HG02938 (cell line): Measurements from ENCODE around the gene PSME1.

Experiments used
- ATAC-seq: cut with Tn5 transposase; IDR thresholded peaks from one replicate; pipeline ENCODE4 v1.9.1; 2021; ENCODE audit warnings: mild to moderate bottlenecking, moderate library complexity; ENCODE audit not compliant: unreplicated experiment

Gene PSME1

DNA sequence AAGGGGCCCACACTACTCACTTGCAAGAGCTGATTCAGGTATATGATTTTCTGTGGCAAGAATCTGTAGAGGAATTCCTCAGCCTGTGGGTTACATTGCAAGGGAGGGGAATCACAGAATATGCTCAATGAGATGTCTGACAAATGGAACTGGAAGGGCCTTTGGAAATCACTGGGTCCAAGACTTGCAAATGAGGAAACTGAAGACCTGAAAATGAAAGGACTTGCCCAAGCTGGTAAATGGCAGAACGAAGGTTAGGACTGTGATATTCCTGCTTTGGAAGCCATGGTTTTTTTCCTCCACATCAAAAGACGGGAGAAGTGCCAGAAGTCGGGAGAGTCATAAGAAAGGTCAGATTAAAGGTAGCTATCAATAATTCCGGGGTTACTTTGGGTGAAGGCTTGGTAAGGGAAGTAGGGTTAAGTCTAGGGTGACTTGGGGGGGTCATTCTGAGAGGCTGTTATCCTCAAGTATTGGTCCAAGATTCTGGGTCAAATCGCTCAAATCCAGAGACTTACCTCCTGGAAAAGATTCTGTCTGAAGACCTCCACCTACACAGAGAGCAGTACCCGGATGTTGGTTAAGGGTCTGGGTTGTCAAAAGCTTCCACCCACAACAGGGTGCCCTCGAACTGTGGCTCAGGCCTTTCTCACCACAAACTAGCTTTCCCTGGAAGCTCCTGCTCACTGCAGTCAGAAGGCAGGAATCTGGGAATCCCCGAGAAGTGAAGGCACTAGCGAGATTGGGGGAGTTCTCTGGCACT, 9.9 kb downstream of the PSME1 start:
- no peak for ATAC-seq

DNA sequence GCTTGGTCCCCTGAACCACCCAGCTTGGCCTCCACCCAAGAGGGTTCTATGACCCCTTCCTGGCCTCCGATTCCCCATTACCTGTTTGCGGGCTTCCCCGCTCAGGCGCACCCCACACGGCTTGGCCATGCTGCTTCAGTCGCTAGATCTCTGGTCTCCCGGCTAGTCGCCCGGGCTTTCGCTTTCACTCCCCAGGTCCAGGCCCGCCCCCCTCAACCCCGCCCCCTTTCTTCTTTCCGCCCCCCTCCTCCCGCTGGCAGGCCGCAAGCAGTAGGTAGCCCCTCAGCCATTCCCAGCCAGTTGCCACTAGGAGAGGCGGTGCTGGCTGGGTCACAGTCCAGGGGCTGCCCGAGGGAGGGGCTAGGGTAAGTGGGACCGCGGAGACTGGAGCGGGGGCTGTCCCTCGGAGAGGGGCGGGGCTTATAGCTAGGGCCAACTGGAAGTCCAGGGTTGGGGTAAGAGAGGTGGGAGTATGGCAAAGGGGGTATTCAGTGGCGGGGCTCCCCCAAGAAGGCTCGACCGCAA, 10.5 kb downstream of the PSME1 start, which contains the start of gene PSME2:
Gene PSME2, minus strand, starts transcription at position 158 of the 525 bp plus-strand sequence. Its CDS starts 29 bp downstream, at position 129.
- ATAC-seq = peak; percentile 53

DNA sequence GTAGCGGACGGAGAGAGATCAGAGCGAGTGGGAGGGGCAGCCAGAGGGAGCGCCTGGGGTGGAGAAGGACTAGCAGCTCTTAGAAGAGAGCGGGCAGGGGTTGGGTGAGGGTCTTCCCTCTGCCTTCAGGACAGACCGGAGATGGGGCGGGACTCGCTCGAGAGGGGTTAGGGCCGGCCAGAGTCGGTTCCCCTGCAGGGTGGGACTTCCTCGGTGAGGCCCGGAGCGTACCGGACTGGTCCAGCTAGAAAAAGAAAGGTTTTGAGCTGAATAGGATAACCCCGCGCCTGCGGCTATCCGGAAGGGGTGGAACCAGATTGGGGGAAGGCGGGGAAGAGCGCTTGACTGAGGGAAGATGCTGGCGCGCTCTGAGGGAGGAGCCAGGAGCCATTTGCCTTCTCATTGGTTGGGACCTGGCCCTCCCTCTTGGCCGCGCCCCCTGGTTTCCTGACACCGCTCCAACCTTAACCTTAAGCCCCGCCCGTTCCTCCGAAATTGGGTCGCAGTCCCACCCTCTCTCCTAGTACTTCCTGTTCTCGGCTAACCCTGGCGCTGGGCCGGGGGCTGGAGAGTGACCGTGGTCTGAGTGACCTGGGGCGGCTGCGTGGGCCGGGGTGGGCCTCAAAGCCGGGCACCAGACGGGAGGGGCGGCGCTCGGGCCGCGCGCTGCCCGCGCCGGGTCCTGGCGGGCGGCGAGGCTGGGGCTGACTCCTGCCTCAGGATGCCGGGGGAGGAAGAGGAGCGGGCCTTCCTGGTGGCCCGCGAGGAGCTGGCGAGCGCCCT, 11.2 kb downstream of the PSME1 start, which contains the start of gene RNF31:
Gene RNF31, plus strand, starts transcription at position 521 of the 783 bp plus-strand sequence. Its CDS starts 201 bp downstream, at position 722.
- ATAC-seq = peak; percentile 85

- ATAC-seq = no peak
These were observed 11.9 kb downstream of the PSME1 start for GRCh38 chr14:24147761-24148428.

- no peak for ATAC-seq
These were observed 13.4 kb downstream of the PSME1 start for GRCh38 chr14:24149302-24149969.

DNA sequence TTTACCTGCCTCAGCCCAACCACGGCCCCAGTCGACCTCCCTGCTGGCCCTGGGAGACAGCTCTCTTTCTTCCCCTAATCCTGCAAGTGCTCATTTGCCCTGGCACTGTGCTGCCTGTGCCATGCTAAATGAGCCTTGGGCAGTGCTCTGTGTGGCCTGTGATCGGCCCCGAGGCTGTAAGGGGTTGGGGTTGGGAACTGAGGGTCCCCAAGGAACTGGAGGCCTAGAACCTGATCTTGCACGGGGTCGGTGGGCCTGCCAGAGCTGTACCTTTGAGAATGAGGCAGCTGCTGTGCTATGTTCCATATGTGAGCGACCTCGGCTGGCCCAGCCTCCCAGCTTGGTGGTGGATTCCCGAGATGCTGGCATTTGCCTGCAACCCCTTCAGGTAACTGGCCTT, 14.1 kb downstream of the PSME1 start:
- no peak for ATAC-seq

DNA sequence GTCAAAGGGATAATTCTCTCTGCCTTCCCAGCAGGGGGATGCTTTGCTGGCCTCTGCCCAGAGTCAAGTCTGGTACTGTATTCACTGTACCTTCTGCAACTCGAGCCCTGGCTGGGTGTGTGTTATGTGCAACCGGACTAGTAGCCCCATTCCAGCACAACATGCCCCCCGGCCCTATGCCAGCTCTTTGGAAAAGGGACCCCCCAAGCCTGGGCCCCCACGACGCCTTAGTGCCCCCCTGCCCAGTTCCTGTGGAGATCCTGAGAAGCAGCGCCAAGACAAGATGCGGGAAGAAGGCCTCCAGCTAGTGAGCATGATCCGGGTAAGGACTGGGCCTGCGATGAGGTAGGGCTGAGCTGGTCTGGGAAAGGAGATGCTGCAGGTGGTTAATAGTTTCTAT, 14.6 kb downstream of the PSME1 start:
- ATAC-seq = no peak

GRCh38 chr14:24150993-24151392, 15.0 kb downstream of the PSME1 start:
- ATAC-seq = no peak

DNA sequence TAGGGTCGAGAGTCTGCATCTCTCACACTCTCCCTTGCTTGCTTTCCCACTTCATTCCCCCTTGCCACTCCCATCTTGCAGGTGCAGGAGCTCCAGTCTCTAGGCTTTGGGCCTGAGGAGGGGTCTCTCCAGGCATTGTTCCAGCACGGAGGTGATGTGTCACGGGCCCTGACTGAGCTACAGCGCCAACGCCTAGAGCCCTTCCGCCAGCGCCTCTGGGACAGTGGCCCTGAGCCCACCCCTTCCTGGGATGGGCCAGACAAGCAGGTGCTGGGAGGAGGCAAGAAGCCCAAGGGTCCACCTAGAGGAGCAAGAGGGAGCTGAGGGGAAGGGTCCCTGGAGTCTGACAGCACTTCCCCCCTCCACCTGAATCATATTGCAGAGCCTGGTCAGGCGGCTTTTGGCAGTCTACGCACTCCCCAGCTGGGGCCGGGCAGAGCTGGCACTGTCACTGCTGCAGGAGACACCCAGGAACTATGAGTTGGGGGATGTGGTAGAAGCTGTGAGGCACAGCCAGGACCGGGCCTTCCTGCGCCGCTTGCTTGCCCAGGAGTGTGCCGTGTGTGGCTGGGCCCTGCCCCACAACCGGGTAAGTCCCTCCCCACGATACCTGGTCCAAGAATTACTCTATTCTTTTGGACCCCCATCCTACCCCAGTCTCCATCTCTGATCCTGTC, 15.5 kb downstream of the PSME1 start:
- ATAC-seq = no peak

DNA sequence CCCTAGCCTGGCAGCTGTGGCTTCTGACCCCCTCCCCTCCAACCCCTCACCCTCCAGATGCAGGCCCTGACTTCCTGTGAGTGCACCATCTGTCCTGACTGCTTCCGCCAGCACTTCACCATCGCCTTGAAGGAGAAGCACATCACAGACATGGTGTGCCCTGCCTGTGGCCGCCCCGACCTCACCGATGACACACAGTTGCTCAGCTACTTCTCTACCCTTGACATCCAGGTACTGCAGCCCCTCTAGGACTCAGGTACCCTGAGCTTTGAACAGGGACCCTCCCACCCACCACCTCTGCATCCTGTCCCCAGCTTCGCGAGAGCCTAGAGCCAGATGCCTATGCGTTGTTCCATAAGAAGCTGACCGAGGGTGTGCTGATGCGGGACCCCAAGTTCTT, 19.1 kb downstream of the PSME1 start:
- no peak for ATAC-seq

DNA sequence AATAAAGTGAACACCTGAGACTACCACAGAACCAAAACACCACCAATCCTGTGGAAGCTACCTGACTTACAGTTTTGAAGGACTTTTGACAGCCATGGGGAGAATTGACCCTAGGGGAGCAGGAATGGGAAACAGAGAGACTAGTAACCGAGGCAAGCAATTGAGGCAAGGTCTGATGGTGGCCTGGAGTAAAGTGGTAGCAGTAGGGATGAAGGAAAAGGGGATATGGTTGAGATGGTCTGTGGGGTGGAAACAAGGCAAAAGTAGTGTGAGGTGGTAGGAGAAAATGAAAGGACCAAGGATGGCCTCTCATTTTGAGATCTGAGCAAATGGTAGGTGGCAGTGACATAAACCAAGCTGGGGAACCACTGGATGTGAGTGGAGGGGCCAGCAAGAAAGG, 20.8 kb downstream of the PSME1 start:
- no peak for ATAC-seq

- ATAC-seq = no peak
These were observed 21.3 kb downstream of the PSME1 start for GRCh38 chr14:24157331-24157730.

DNA sequence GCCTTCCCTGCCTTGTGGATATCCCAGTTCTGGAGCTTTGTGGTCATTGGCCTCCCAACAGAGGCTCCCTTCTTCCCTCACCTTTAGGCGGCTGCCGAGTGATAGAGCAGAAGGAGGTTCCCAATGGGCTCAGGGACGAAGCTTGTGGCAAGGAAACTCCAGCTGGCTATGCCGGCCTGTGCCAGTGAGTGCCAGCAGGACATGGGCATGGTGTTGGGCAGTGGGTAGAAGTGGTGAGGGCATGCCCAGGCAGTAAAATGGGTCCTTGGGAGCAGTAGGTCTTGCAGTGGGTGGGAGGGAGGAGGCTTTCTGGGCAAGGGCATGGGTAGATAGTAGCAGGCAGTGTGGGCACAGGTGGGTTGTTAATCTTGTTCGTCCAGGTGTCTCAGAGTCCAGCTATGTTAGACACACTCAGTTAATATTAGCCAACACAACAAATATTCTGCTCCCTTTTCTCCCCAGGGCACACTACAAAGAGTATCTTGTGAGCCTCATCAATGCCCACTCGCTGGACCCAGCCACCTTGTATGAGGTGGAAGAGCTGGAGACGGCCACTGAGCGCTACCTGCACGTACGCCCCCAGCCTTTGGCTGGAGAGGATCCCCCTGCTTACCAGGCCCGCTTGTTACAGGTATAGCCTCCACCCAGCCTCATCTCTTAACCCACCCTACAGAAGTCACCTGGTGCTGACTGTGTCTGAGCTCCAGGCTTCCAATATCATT, 23.9 kb downstream of the PSME1 start:
- no peak for ATAC-seq

DNA sequence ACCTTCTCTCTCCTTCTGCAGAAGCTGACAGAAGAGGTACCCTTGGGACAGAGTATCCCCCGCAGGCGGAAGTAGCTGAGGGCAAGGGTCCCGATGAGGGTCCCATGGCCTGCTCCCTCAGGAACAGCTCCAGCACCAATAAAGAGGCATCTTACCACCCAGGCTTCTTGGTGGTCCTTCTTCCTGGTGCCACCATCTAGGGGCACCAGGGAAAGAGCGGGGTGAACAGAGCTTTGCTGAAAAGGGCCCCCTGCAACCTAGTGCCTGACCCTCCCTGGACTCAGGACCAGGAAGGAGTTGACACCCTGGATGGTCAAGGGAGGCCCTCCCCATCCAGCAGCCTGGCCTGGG, 24.5 kb downstream of the PSME1 start:
- ATAC-seq = no peak

DNA sequence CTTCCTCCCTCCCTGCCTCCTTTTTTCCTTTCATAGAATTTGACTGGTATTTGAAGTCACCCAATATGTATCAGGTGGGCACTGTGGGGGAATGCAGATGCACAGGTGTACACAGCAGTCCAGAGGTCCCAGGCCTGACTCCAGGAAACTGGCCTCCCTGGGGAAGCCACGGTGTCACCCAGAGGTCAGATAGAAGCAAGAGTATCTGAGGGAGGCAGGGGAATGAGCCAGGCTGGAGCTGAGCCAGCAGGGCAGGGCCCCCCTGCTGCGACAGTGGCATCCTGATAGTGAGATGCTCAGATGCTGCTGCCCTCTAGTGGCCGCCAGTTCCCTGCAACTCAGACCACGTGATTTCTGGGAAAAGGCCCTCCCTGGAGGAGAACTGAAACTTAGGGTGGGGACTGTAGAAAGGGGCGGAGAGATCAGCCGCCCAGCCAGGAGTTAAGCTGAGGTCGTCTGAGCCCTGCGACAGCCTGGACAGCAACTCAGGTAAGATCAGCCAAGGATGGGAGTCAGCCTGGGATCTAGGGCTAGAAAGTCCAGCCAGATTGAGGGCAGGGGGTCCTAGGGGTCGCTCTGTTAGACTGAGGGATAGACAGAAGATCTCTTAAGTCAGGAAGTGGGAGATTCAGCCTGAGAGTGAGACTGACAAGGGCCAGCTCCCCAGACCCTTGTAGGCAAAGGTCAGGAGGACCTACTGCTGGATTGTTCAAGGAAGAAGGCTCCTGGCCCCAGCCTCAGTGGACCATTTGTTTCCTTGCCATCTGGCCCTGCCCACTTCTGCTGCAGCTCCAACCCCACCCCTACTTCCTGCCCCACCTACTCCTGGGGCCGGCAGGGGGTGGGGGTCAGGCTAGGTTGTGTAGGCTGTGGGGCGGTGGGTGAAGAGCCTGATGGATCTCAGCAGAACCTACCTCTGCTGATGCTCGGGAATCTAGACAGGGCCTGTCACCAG, 25.1 kb downstream of the PSME1 start, which contains the start of gene IRF9:
Gene IRF9, plus strand, starts transcription at position 416 of the 955 bp plus-strand sequence. CDS start 880 bp downstream, outside the sequence.
- ATAC-seq = peak; percentile 85

GRCh38 chr14:24162093-24162492, 26.1 kb downstream of the PSME1 start:
- ATAC-seq = no peak

DNA sequence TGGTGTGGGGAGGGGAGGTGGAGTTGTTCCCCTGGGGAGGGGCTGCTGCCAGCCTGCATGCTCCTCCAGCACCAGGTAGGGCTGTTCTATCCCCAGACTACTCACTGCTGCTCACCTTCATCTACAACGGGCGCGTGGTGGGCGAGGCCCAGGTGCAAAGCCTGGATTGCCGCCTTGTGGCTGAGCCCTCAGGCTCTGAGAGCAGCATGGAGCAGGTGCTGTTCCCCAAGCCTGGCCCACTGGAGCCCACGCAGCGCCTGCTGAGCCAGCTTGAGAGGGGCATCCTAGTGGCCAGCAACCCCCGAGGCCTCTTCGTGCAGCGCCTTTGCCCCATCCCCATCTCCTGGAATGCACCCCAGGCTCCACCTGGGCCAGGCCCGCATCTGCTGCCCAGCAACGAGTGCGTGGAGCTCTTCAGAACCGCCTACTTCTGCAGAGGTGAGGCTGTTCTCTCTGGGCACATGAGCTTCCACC, 28.6 kb downstream of the PSME1 start:
- ATAC-seq = no peak

GRCh38 chr14:24165785-24166184, 29.8 kb downstream of the PSME1 start:
- ATAC-seq = no peak
